NCI-H82 (cell line): Measurements from ENCODE around the gene ELFN1.
A peak's percentile ranks its signal among the peaks of the same experiment; 100 is the strongest.

Experiments used
- DNase-seq: peaks from one replicate; lab custom pipeline; 2025; lab: John Stamatoyannopoulos, UW

The ELFN1 gene

GRCh38 chr7:1642291-1642731 is 27.8 kb upstream of the ELFN1 start:
- no peak for DNase-seq

GRCh38 chr7:1643270-1644092 is 26.6 kb upstream of the ELFN1 start:
- no peak for DNase-seq

- DNase-seq, result no peak
Observed at GRCh38 chr7:1644341-1645070, 25.6 kb upstream of the ELFN1 start.

DNA sequence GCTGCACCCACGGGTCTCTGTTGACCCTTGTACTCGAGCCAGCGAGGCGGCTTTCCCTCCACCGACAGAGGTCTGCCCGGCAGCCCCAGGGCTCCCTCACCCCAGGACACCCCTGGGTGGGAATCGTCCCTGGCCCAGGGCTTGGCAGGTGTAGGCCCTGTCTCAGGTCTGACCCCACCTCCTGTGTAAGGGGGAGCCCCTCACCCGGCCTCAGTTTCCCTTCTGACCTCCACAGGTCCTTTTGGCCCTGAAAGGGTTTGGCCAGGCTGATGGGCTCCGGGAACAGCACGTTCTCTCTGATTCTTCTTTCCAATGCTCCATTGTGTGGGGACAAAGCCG is 25.0 kb upstream of the ELFN1 start:
- DNase-seq, result no peak

- DNase-seq, result no peak
Observed at GRCh38 chr7:1645476-1645875, 24.6 kb upstream of the ELFN1 start.

DNA sequence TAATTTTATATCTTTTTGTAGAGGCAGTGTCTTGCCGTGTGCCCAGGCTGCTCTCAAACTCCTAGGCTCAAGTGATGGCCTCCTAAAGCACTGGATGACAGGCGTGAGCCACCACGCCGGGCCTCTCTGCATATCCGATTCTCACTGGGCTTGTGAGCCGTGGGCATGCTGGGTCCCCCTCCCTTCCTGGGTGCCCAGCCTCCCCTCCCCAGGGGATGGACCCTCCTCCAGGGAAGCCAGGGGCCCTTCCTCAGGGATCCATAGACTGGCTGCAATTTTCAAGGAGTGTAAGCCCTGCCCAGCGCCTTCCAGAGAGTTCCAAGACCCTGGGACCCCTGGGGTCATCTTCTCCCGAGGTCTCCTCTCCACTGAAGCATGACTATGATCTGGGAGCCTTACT is 23.7 kb upstream of the ELFN1 start:
- no peak for DNase-seq

GRCh38 chr7:1646957-1647891 is 22.9 kb upstream of the ELFN1 start:
- DNase-seq, result peak; percentile 94

DNA sequence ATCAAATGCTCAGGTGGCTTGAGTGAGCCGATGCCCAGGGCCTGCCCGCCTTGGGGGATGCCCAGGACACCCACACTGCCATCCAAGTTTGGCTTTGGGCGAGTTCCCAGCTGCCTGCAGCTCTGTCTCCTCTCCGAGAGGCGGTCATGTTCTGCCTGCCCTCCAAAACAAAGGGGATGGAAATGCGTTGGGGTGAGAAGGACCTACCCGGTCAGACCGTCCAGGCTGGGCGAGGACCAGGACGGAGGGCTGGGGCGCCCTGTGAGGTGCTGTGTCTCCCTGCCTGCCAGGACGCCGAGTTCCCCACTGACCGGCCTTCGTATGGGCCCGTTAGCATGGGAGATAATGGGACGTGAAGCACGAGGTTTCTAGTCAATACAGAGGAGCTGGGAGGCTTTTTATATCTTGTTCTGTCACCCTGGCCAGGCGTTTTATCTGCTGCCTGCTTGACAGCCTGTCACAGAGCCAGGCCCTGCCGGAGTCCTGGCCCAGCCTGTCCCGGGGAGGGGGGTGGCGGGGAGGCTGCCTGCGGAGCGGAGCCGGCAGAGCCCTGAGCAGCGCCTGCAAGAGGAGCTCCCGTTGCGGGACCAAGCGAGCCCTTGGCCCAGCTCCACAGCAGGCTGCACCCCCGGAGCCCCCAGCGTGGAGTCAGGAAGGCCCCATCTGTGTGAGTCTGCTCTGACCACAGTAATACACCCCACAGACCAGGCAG is 22.0 kb upstream of the ELFN1 start:
- peak; percentile 62 for DNase-seq

- DNase-seq, result no peak
Observed at GRCh38 chr7:1649751-1650326, 20.2 kb upstream of the ELFN1 start.

GRCh38 chr7:1650363-1651030 is 19.6 kb upstream of the ELFN1 start:
- no peak for DNase-seq

DNA sequence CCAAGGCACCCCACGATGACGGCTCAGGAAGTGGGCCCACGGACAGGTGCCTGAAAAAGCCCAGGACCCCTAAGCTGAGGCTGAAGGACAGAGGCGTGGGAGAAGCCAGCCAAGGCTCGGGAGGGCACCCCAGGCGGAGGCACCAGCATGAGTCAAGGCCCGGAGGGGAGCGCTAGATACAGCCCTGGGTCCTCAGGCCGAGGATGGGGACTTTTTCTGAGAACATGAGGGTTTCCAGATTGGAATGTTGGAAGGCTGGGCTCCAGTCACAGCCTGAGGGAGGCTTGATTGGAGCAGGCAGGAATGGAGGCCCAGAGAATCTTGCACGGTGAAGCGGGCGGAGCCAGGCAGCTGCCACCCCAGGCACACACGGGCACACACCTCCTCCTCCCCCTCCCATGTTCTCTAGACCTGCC is 19.0 kb upstream of the ELFN1 start:
- DNase-seq, result no peak

GRCh38 chr7:1651891-1652290 is 18.2 kb upstream of the ELFN1 start:
- DNase-seq, result no peak

DNA sequence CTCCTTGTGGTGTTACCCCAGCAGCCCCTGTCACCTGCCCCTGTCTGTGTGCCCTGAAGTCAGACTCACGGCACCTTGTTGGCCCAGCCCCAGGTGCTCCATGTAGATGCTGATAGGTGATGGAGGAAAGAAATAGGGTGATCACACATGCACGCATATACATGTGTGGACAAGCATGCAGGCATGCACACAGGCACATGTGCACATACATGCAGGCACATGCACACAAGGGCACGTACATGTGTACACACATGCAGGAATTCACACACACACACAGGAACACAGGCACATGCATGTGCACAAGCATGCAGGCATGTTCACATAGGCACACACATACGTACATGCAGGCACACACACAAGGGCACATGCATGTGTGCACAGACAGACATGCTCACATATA is 16.6 kb upstream of the ELFN1 start:
- no peak for DNase-seq

- no peak for DNase-seq
Observed at GRCh38 chr7:1654111-1654510, 16.0 kb upstream of the ELFN1 start.

DNA sequence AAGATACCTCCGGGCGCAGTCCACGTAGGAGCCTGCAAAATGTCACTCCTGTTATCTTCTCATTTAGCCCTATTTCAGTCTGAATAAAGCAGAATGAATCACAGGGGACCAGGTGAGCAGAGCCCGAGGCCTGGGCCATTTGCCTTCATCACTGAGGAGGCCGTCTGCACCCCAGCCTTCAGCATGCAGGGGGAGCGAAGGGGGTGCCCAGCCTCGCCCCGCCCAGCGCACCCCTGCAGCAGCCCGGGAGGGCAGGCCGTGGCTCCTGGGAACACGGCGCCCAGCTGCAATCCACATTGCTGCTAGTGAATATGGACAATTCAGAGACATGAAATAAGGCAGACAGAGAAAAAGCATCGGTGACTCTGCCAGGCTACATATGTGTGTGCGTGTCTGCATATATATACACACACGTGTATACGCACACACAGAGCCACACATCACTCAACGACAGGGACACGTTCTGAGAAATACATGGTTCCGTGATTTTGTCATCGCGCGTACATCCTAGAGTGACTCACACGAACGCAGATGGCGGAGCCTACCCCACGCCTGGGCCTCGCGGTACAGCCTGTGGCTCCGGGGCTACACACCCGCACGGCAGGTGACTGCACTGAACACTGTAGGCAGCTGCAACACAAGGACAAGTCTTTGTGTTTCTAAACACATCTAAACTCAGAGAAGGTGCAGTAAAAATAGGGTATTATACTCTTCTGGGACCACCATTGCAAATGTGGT is 15.2 kb upstream of the ELFN1 start:
- no peak for DNase-seq

- no peak for DNase-seq
Observed at GRCh38 chr7:1659696-1660095, 10.4 kb upstream of the ELFN1 start.

GRCh38 chr7:1661461-1661860 is 8.6 kb upstream of the ELFN1 start:
- DNase-seq, result no peak

DNA sequence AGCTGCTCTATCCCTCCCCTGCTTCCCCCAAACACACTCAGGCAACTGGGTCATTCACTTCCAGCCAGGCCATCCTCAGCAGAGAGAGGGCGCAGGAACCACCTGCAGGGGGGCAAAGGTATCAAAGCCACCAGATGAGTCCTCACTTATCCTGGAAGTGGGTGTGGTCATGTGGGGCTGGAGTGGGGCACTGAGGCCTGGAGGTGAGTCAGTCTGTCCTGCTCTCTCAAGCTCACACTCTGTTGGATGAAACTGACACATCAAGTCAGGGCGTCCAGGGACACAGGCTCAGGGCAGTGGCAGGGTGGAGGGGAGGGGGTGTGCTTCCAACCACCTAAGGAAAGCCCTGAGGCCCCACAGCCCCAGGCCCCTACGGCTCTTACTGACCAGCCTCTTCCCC is 8.0 kb upstream of the ELFN1 start:
- DNase-seq, result no peak

DNA sequence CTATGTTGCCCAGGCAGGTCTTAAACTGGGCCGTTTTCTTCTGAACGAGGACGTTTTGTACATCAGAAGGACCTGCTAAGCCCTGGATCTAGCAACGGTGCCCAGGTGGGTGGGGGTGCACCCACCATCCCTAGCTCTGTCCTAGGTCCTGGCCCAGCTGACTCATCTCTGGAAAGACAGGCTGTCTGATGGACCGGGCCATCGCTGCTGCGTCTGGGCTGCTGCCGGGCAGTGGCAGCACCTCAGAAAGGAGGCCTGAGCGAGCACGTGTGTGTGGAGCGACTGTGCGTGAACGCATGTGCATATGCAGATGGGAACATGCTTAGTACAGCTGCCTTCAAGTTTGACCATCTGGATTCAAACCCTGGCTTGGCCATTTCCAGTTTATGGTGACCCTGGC is 7.3 kb upstream of the ELFN1 start:
- no peak for DNase-seq

GRCh38 chr7:1663223-1663622 is 6.9 kb upstream of the ELFN1 start:
- DNase-seq, result no peak
